ENCODE data around the gene STAG1.
"Not testable (repeated sequence)": the region's sequence is repeated elsewhere in the genome, so short reads cannot be mapped to it uniquely, and the experiment has no call there.

The STAG1 gene

DNA sequence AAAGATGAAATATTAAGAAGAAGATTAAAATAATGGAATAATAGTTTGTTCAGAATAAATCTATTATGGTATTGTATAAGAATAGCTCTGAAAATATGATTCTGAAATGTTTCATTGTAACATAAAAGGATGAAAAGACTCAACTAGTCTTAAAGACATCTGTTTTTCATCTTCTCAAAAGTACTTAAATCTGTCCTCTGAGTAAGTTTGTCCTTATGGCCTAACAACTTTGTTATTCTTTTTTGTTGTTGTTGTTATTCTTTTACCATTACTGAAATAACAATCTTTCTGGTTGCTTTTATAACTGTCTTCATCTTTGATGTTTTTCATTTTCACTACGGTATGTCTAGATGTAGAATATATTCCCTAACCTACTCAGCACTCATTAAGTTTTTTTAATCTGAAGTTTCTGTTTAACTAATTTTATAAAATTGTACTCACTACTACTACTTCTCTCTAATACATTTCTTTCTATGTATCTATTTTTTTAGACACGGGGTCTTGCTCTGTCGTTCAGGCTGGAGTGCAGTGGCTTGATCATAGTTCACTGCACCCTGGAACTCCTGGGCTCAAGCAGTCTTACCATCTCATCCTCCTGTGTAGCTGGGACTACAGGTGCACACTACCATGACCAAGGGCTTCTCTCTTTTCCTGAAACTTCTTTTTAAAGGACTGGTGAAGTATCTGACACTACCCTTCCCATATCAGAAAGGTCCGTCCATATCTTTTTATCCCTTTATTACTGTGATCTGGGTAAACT lies 261.4 kb downstream of the STAG1 start:
- no peak for DNase-seq

DNA sequence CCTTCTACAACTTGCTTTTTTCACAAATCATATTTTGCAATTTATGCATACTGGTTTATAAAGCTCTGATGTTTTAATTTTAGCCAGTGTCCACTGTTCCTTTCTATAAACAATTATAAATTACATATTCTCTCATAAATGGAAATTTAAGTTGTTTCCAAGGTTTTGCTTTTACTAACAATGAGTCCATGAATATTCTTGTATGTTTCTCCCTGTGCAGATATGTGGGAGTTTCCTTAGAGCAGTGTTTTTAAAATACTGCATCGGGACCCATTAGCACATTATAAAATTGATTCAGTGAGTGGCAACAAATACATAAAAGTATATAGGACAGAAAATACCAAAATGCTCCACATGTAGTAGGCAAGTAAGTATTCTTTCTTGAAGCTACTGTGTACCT lies 266.4 kb downstream of the STAG1 start:
- DNase-seq: no peak

DNA sequence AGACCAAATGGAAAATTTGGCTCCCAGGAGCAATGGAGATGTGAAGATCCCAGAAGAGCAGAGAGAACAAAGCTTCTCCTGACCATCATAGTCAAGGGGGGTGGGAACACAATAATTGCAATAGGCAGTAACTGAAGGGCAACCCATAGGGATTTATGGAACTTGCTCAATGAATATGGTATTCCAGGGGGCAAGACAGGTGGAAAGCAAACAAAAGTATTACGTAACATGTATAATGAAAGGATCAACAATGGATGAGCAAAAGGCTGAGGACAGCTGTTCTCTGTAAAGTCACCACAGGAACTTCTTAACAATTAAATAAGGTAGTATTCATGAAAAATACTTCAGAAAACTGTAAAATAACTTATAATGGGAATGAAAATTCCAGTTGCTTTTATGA lies 275.9 kb downstream of the STAG1 start:
- no peak for DNase-seq

DNA sequence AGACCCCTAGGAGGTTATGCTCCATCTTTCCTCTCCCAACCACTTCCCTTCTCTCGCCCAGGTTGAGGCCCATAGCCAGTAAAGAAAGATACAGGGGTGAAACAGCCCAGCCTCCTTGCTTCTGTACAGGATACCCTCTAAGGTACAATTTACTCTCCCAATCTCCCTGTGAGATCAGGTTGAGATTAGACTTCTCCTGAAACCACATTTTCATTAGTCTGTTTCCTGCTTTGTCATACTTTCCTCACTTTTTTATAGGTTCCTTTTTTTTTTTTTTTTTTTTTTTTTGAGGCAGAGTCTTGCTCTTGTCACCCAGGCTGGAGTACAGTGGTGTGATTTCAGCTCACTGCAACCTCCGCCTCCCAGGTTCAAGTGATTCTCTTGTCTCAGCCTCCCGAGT lies 277.3 kb downstream of the STAG1 start:
- DNase-seq: not testable (repeated sequence)

DNA sequence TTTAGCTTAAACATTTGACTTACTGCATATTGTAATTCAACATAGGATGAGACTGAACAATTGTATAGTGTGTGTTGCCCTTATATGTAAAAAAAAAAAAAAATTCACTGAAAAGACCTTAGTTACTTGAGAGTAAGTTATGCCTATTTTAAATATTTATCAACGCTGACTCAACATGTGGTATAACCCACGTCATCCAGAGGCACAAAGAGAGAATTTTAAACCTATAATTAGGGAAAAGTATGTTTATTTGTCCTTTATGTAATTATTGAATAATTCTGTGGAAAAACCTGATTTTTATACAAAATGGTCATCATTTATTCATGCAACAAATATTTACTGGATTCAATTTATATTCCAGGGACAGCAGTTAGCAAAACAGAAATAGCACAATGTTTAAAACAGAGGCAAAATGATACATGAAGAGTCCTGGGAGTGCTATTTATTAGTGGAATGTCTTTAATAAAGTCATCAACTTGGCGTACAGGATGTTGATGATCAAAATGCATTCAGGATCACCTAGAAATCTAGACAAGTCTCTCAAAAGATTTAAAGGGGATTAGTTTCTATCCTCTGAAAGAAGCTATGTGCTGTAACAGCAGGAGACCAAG lies 278.4 kb downstream of the STAG1 start:
- DNase-seq: no peak

DNA sequence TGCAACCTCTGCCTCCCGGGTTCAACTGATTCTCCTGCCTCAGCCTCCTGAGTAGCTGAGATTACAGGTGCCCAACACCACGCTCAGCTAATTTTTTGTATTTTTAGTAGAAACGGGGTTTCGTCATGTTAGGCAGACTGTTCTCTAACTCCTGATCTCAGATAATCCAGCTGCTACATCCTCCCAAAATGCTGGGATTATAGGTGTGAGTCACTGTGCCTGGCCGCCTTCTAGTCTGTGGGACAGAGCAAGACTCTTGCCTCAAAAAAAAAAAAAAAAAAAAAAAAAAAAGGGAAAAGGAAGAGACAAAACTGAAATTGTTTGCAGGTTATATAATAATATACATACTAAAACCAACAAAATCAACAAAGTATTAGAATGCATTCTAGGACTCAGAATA lies 286.9 kb downstream of the STAG1 start:
- DNase-seq: no peak

DNA sequence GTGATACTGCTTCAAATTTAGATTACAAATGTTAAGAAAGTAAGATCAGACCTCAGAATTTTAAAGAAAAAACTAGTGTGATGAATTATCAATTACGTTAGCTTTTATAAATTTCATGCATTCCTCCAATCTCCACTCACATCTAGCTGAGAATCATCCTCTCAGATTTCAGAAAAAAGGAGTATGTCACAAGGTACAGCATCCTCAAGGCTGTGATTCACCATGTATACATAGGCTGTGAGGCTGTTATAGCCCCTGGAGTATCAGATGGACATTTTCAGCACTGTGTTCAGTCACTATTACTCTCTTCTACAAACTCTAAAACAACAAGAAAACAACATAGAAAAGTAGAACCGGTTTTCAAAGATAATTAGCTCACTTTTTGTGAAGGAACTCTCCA lies 287.7 kb downstream of the STAG1 start:
- no peak for DNase-seq

DNA sequence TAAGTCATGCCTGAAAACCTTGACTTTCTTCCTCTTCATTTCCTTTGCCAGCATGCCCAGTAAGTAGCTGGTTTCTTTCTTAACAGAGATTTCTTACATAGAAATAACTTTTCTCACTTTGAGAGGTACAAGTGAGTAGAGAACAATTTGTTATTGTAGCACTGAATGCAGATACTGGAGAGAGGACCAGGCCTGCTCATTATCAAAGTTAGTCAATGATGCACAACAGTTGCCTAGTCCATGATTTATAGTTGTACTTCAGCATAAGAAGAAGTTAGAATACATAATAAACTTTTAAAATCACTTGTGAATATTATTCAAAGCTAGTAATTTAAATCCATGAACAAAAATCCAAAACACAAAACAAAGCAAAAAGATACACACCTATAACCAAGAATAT lies 289.0 kb downstream of the STAG1 start:
- DNase-seq: no peak

DNA sequence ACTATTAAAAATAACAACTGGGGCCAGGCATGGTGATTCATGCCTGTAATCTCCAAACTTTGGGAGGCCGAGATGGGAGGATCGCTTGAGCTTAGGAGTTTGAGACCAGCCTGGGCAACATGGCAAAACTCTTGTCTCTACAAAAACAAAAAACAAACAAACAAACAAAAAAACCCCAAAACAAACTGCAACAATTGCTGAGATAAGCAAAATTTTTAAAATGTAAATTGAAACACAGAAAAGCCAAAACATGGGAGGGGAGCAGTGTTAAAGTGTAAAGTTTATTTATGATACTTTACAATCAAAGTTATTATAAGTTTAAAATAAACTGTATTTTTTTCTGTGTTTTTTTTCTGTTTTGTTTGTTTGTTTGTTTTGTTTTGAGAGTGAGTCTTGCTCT lies 294.4 kb downstream of the STAG1 start:
- no peak for DNase-seq

DNA sequence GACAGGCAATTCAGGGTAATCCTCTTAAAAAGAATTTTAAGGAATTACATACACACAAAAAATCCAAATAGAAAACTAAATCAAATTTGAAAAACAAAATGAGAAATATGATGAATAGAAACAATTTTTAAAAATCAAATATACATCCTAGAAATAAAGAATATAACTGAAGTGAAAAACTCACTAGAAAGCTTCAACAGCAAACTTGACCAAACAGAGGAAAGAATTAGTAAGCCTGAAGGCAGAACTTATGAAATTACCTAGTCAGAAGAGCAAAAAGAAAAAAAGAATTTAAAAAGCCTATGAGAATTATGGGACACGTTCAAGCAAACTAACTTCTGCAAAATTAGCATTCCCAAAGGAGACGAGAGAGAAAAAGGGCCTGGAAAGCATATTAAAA lies 296.0 kb downstream of the STAG1 start:
- DNase-seq: no peak

DNA sequence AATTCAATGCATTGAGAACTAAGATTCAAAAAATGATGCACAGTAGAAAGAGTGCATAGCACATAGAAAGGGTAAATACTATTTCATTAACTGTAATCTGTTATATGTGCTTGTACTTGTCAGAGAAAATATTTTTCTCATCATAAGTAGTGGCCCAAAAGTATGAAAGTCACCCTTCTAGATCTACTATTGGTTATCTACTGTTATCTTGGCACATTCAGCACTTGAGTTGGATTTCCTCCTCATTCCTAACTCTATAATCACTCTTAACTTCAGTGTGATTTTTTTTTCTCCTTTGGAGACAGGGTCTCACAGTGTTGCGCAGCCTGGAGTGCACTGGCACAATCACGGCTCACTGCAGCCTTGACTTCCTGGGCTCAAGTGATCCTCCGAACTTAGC lies 307.6 kb downstream of the STAG1 start:
- DNase-seq: no peak

DNA sequence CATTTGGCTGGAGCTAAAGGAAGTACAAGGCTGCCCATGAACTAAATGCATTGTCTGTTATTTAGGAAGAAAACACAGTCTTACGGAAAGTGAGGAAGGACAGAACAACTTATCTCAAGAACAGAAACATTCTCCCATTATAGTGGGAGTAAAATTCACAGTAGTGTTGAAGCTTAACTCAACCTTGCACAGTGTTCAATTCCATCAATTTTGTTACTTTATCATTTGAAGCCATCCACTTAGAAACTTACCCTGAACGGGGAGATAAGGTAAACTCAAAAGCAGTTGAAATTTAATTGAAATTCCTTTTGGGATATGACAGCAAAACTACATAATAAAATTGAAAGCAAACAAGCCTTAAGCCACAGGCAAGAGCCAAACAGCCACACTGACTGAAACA lies 315.1 kb downstream of the STAG1 start:
- DNase-seq: no peak

DNA sequence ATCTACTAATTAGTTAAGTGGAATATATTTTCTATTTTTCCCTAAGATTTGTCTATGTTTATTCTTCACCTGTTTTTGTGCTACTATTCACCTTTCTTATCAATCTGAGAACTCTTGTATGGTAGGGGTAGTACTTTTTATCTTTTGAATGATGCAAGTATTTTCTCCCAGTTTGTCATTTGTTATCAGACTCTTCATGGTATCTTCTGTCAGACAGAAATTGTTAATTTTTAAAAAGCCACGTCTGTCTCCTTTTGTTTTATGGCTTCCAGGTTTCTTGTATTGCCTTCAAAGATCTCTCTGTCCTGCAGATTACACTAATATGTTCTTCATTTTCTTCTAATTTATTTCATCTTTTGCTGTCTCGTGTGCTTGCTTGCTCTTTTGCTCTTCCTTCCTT lies 317.7 kb downstream of the STAG1 start:
- DNase-seq: no peak

DNA sequence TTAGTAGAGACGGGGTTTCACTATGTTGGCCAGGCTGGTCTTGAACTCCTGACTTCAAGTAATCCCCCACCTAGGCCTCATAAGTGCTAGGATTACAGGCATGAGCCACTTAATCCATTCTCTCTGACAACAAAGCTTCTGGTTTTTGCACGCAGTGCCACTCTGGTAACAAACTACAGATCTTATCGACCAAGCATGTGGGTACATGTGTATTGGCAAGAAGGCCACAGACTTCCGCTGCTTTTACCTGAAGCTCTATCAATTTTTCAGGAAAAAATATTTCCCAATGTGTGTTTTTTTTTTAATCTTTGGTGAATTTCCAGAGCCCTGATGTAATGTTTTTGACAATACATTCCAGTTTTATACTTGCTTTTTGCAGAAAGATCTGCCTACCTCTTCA lies 319.5 kb downstream of the STAG1 start:
- no peak for DNase-seq

DNA sequence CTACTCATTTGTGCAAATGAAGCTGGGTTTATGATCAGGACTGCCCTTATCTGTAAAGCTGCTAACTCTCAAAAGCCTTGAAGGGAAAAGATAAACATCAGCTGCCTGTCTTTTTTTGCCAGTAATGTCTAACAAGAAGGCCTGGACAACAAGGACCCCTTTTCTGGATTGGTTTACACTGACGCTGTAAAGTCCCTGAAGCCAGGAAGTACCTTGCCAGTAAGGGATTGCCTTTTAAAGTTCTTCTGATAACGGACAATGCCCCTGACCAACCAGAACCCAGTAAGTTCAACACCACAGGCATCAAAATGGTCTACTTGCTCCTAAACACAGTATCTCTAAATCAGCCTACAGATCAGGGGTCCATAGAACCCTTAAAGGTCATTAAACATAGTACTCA lies 324.0 kb downstream of the STAG1 start:
- DNase-seq: no peak

DNA sequence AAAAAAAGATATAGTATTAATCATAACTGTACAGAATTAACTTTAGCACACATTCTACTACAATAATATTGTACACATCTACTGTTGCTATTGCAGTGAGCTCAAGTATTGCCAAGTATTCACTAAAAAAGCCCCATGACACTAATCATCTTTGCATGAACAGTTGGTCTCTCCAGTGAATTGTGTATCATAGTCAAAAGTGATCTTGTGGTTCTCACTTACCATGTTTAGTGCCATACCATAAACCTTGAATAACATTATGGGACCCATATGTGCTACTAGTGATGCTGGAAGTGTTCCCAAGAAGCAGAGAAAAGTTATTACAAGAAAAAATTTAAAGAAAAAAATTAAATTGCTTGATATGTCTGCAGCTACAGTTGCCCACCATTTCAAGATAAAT lies 324.9 kb downstream of the STAG1 start:
- no peak for DNase-seq

DNA sequence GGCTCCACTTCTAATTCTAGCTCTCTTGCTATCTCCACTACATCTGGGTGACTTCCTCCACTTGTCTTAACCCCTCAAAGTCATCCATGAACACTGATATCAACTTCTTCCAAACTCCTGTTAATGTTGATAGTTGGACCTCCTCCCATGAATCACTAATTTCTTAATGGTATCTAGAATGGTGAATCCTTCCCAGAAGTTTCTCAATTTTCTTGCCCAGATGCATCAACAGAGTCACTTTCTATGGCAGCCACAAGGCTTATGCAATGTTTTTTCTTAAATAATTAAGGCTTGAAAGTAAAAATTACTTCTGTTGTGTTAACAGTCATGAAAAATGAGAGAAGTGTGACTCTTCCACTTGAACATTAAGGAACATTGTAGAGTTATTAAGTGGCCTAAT lies 337.7 kb downstream of the STAG1 start:
- no peak for DNase-seq

DNA sequence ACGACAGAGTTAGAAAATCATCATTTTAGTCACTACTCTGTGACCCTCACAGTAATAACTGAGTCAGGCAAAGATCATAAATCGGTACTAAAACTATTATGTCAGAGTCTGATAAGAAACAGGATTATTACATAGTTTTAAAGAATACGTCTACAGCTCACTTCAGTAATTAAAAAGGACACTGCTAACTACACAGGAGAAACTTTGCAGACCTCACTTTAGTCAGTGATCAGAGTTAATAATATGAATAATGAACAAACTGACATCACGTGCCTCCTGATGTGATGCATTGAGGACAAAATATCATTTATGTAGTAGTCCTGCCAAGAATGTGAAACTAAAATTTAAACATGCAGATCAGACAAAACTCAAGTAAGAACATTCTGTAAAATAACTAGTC lies 339.9 kb downstream of the STAG1 start:
- DNase-seq: no peak

DNA sequence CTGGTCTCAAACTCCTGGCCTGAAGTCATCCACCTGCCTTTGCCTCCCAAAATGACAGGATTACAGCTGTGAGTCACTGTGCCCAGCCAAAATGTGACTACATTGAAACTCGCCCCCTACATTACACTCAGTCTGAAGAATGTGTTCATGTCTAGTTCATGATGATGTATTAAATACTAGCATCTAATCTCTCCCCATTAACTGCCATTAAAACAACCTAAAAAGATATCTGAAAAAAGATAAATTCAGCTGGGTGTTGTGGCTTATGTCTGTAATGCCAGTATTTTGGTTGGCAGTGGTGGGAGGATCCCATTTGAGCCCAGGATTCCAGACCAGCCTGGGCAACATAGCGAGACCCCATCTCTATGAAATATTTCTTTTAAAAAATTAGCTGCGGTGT lies 342.6 kb downstream of the STAG1 start:
- DNase-seq: no peak

DNA sequence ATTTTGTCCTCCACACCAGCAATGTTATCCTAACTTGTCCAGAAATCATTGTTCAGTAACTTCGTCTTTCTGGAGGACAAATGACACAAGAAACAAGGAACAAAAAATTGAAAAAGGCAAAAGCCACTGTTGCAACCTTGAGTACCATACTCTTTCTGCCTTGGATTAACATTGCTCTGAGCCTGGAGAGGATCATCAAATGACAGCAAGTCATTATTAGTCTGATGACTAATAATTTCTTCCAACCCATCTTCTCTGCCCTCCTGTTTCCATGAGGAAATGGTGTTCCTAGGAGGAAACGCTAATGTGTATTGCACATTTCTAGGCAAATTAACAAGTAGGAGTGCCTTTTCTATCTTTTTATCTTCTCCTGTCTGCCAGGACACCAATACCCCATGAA lies 348.1 kb downstream of the STAG1 start:
- DNase-seq: no peak

DNA sequence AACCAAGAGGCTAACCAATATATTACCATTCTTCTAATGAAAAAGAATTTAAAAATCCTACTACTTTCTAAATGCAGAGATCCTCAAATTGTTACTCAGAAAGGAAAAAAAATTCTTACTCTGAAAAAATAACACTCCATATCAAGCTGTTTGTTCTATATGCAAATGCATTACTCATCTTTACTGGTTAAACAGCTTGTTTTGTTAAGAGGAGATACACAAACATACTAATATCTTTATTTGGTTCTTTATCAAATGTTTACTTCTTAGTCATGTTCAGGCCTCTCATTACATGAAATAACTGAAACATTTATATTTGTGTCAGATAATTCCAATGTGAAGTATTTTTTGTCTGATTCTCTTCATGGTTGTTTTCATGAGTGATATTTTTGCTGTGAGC lies 355.3 kb downstream of the STAG1 start:
- DNase-seq: no peak

DNA sequence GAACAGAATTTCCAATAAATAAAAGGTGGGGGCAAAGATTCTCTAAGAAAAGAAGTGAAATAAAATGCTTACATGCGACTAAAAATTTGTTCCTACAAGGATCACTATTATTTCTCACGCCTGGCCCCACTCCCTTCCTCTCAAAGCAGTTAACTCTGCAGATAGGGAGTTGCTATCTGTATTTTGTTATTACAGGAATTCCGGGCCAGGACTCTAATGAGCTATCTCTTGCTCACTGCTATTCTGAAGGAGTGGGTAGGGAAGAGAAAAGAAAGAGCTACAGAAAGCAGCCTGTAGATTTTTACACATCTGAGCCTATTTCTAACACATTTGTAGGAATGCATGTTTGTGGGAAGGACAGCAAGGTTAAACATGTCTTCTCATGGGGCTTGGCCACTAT lies 361.6 kb downstream of the STAG1 start:
- DNase-seq: no peak

DNA sequence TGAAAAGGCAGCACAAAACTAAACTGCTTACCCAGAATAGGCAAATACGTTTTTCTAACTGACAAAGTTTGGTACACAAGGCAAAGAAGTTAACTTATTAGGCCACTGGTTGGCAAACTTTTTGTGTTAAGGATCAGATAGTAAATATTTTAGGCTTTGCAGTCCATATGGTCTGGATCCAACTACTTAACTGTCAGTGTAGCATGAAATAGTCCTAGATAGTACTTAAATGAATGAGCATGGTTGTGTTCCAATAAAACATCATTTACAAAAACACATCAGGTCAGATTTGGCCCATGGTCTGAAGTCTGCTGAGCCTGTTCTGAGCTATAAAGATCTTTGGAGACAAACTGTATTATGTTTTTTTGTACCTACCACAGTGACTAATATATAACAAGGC lies 365.1 kb downstream of the STAG1 start:
- no peak for DNase-seq

DNA sequence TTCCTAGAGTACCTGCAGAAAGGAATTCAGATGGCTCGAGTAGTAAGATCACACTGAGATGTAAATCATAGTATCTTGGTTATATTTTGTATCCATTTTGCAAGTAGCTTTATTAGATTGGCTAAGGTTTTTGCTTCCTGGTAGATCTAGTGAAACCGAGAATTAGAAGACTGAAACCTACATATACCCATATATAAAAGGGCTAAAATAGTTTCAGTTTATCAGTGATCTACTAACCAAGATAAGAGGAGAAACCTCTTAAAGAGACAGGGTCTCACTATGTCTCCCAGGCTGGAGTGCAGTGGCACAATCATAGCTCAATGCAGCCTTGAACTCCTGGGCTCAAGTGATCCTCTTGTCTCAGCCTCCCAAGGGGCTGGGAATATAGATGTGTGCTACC lies 366.7 kb downstream of the STAG1 start:
- no peak for DNase-seq

DNA sequence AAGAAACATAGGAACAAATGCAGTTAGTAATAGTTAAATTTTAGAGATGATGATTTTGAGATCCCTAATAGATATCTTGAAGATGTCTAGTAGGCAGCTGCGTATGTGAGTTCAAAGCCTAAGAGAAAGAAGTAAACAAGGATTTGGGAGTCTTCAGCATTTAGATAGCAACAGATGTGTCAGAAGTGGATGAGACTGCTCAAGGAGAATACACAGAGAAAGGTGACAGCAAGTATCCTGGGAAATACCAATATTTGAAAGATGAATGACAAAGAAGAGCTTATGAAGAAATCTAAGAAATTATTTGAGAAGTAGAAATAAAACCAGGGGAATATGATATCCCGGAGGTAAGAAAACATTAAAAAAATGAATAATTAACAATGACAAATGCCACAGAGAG lies 371.1 kb downstream of the STAG1 start:
- DNase-seq: no peak

Measured in activated T-cell treated with anti-CD3 and anti-CD28 coated beads, Interleukin-2, amount 50 U/mL, for 48 hours (primary cell).